Fibroblast of peridontal ligament (primary cell): Measurements from ENCODE around the gene DNMT3A.

Experiments
- DNase-seq: peaks from one replicate; pipeline ENCODE4 v3.0.0-alpha.2; 2010; ENCODE audit errors: extremely low read depth

Gene DNMT3A

GRCh38 chr2:25373269-25373981 lies 31.7 kb upstream of the DNMT3A start:
- no peak for DNase-seq

GRCh38 chr2:25372405-25373268 lies 30.9 kb upstream of the DNMT3A start:
- DNase-seq: no peak

- no peak for DNase-seq
Measured at GRCh38 chr2:25371253-25372241, 29.8 kb upstream of the DNMT3A start.

GRCh38 chr2:25369876-25370275 lies 28.2 kb upstream of the DNMT3A start:
- no peak for DNase-seq

- no peak for DNase-seq
Measured at GRCh38 chr2:25369439-25369838, 27.7 kb upstream of the DNMT3A start.

GRCh38 chr2:25368660-25369059 lies 26.9 kb upstream of the DNMT3A start:
- DNase-seq: peak; percentile 85

GRCh38 chr2:25367296-25367695 lies 25.6 kb upstream of the DNMT3A start:
- DNase-seq: no peak

GRCh38 chr2:25366629-25367028 lies 24.9 kb upstream of the DNMT3A start:
- DNase-seq: no peak

DNA sequence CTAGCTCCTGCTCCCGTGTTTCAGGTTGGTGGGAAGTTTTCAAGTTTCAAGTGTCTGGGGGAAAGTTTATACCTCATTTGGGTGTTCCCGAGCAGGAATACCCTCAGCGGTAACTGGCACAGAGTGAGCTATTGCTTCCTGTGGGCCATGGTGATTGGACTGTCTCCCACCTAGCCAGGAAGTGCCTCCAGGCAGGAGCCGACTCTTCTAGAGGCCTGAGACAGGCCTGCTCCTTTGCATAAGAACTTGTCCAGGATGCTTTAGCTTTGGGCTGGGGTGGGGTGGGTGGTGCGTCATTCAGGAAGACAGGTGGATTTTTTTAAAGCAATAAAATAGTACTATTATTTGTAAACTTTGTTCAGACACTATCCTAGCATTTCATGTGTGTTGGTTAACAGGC lies 23.5 kb upstream of the DNMT3A start:
- DNase-seq: no peak

GRCh38 chr2:25363733-25364132 lies 22.0 kb upstream of the DNMT3A start:
- no peak for DNase-seq

- DNase-seq: peak; percentile 12
Measured at GRCh38 chr2:25362434-25363145, 20.9 kb upstream of the DNMT3A start.

DNA sequence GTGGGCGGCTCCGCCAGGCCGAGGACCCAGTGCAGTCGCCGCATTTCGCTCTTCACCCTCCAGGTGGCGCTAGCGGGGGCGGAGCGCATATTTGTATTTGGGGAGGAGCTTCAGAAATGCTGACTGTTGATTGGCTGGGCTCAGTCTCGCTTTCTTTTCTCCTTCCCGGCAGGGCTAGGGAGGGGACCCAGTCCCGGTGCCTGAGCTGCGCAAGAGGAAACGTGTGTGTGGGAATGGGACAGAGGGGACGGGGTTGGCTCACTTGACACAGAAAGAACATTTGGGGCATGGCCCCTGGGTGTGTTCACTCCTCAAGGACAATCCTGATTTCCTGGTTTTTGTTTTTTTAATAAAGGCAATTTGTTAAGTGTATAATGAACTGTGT lies 20.3 kb upstream of the DNMT3A start:
- peak; percentile 94 for DNase-seq

- no peak for DNase-seq
Measured at GRCh38 chr2:25361261-25362048, 19.7 kb upstream of the DNMT3A start.

DNA sequence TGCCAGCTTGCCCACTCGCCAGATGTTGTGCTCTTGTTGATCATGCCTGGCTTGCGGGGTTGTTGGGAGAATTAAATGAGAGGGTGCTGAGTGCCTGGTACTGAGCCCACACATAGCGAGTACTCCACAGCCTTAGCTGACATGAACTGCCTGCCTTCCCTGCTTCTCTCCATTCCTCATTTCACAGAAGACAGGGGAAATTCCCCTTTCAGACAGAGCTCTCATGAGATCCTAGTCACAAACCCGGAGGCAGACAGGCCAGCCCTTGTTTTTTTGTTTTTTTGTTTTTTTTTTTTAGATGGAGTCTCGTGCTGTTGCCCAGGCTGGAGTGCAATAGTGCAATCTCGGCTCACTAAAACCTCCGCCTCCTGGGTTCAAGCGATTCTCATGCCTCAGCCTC lies 17.1 kb upstream of the DNMT3A start:
- no peak for DNase-seq

DNA sequence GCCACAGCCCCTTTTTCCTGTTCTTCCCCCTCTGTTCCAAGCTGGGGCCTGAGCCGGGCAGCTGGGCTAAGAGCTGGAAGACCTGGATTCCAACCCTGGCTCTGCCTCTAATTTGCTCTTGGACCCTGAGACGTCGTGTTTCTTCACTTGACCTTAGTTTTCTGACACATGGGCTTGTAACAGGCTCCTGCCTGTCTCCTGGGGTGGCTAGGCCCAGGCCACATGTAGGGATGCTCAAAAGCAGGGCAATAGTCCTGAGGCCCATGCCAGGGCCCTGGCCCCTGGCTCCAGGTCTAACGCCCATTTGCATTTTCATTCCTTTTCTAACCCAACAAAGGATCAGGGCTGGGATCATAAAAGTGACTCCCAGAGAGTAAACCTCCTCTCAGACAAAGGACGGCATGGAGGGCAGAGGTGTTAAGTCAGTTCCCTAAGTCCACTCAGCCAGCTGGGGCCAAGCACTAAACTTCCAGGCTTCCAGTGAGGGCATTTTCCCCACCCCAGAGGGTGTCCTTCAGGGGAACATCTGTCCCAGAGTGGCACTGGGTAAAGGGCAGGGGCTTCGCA lies 16.6 kb upstream of the DNMT3A start:
- no peak for DNase-seq

- DNase-seq: no peak
Measured at GRCh38 chr2:25356088-25356487, 14.4 kb upstream of the DNMT3A start.

DNA sequence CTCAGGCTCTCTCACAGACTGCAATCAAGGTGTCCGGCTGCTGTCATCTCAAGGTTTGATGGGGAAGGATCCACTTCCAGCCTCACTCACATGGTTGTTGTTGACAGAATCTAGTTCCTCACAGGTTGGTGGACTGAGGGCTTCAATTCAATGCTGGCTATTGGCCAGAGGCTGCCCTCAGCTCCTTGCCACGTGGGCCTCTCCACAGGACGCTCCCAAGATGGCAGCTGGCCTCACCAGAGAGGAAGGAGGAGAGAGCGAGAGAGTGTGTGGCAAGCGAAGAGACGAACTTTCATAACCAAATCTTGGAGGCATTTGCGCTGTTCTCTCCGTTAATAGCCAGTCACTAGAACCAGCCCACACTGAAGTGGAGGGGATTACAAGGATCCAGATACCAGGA lies 13.5 kb upstream of the DNMT3A start:
- DNase-seq: no peak

GRCh38 chr2:25354116-25354515 lies 12.4 kb upstream of the DNMT3A start:
- DNase-seq: no peak

DNA sequence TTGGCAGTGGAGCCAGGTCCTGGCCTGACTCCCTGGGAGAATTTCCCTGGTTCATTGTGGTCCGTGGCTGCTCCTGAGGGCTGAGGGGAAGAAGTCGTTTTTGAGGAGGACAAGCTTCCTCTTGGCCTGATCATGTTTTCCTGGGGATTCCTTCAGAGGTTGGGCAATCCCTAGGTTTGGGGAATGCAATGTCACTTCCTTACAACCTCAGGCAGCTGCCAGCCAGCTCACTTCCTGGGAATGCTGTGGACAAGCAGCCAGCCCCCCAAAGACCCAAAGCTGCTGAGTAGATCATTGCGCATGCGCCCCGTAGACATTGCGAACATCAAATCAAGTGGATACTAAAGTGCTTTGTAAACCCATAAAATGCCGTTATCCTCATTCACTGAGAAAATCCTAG lies 7.7 kb upstream of the DNMT3A start:
- DNase-seq: peak; percentile 74

DNA sequence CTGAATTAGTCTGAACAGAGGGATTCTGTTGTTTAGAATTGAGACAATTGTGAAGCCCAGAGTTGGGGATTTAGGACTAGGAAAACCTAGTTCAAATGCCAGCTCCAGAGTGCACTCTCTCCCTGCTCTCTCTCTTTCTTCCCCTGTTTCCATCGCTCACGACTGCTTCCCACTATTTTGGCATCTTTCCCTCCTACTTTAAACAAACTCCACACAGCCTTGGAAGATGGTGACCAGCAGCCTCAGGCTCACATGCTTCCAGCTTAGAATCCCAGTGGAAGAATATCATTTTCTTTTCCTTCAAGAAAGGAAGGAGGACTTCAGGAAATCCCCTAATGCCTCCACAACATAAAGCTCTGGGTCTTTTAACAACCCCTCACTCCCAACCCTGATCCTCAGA lies 6.1 kb upstream of the DNMT3A start:
- DNase-seq: peak; percentile 77
